HG02884 (cell line): ENCODE results near the gene UTP18.
"Not testable (repeated sequence)": the region's sequence is repeated elsewhere in the genome, so short reads cannot be mapped to it uniquely, and the experiment has no call there.

ENCODE experiments used
- ATAC-seq: cut with Tn5 transposase; IDR thresholded peaks from one replicate; pipeline ENCODE4 v1.9.1; 2021; ENCODE audit warnings: mild to moderate bottlenecking, moderate library complexity; ENCODE audit not compliant: unreplicated experiment

The UTP18 gene

DNA sequence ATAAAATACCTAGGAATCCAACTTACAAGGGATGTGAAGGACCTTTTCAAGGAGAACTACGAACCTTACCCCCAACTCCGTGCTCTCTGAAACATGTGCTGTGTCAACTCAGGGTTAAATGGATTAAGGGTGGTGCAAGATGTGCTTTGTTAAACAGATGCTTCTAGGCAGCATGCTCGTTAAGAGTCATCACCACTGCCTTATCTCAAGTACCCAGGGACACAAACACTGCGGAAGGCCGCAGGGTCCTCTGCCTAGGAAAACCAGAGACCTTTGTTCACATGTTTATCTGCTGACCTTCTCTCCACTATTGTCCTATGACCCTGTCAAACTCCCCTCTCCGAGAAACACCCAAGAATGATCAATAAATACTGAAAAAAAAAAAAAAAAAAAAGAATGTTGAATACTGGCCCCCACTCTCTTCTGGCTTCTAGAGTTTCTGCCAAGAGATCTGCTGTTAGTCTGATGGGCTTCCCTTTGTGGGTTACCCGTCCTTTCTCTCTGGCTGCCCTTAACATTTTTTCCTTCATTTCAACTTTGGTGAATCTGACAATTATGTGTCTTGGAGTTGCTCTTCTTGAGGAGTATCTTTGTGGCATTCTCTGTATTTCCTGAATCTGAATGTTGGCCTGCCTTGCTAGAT is 70.6 kb downstream of the UTP18 start:
- not testable (repeated sequence) for ATAC-seq

- no peak for ATAC-seq
Observed at GRCh38 chr17:51335006-51335590, 74.8 kb downstream of the UTP18 start.

GRCh38 chr17:51335883-51336822 is 75.8 kb downstream of the UTP18 start:
- ATAC-seq = no peak

DNA sequence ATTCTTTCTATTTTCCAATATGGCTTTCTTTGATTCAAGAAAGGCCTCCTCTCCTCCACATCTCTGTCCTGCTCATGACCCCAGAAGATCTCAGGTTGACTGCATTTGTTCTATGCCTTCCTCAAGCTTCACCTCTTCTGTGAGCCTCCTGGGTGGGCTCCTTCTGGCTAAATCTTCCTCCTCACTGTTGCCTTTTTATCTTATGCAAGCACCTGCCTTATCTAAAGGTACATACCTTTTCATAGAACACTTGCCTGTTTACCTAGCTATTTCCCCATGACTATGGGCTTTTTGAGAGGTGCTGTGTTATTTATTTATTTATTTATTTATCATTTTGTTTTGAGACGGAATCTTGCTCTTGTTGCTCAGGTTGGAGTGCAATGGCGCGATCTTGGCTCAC is 81.1 kb downstream of the UTP18 start:
- ATAC-seq = no peak

DNA sequence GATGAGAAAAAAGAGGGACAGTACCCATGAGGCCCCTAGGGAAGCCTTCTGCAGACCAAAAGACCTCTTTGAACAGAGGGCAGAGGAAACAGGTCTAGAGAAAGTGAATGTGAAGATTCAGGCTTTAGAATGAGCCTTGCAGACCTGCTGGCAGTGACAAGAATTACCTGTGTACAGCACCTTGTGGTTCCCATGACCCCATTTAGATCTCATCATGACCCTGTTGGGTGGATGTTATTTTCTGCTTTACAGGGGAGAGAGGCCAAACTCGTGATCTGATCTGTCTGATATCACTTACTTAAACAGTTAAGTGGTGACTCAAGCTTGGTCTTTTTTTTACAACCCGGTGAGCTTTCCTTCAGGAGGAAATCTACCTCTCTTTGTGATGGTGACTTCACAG is 81.9 kb downstream of the UTP18 start:
- ATAC-seq = no peak

- no peak for ATAC-seq
Observed at GRCh38 chr17:51344532-51344931, 84.2 kb downstream of the UTP18 start.

GRCh38 chr17:51346218-51346982 is 86.1 kb downstream of the UTP18 start:
- ATAC-seq = no peak
